ENCODE results near the gene DSC1.
"Not testable (repeated sequence)": the region's sequence is repeated elsewhere in the genome, so short reads cannot be mapped to it uniquely, and the experiment has no call there.

Gene DSC1

GRCh38 chr18:31162825-31163435 lies at the start of gene DSC1:
Gene DSC1, minus strand, starts transcription at chr18:31162856. Its CDS starts 262 bp downstream, at chr18:31162594.
- no peak for DNase-seq

GRCh38 chr18:31211047-31211446 lies 48.4 kb upstream of the DSC1 start:
- DNase-seq, result no peak

- no peak for DNase-seq
Observed at GRCh38 chr18:31209041-31209440, 46.4 kb upstream of the DSC1 start.

GRCh38 chr18:31207391-31207790 lies 44.7 kb upstream of the DSC1 start:
- no peak for DNase-seq

- DNase-seq, result peak; percentile 88
Observed at GRCh38 chr18:31206787-31207381, 44.2 kb upstream of the DSC1 start.

- peak; percentile 90 for DNase-seq
Observed at GRCh38 chr18:31206071-31206470, 43.4 kb upstream of the DSC1 start.

- no peak for DNase-seq
Observed at GRCh38 chr18:31205273-31205672, 42.6 kb upstream of the DSC1 start.

GRCh38 chr18:31204833-31205232 lies 42.2 kb upstream of the DSC1 start:
- no peak for DNase-seq

- peak; percentile 32 for DNase-seq
Observed at GRCh38 chr18:31204166-31204565, 41.5 kb upstream of the DSC1 start.

- DNase-seq, result no peak
Observed at GRCh38 chr18:31203794-31204148, 41.1 kb upstream of the DSC1 start.

- peak; percentile 98 for DNase-seq
Observed at GRCh38 chr18:31203096-31203793, 40.6 kb upstream of the DSC1 start.

GRCh38 chr18:31199190-31199769 lies 36.6 kb upstream of the DSC1 start:
- DNase-seq, result peak; percentile 83

GRCh38 chr18:31197676-31198075 lies 35.0 kb upstream of the DSC1 start:
- DNase-seq, result no peak

GRCh38 chr18:31195063-31195462 lies 32.4 kb upstream of the DSC1 start:
- DNase-seq, result no peak

GRCh38 chr18:31192086-31192776 lies 29.6 kb upstream of the DSC1 start:
- DNase-seq, result no peak

GRCh38 chr18:31190919-31191318 lies 28.3 kb upstream of the DSC1 start:
- DNase-seq, result no peak

GRCh38 chr18:31189757-31190156 lies 27.1 kb upstream of the DSC1 start:
- no peak for DNase-seq

GRCh38 chr18:31185186-31185950 lies 22.7 kb upstream of the DSC1 start:
- DNase-seq, result no peak

GRCh38 chr18:31183302-31183701 lies 20.6 kb upstream of the DSC1 start:
- DNase-seq, result no peak

GRCh38 chr18:31177369-31177768 lies 14.7 kb upstream of the DSC1 start:
- DNase-seq, result not testable (repeated sequence)

- no peak for DNase-seq
Observed at GRCh38 chr18:31176531-31176930, 13.9 kb upstream of the DSC1 start.

- DNase-seq, result no peak
Observed at GRCh38 chr18:31171144-31171839, 8.6 kb upstream of the DSC1 start.

Data from GF-D8 (cell line).